CD4-positive, alpha-beta T cell treated with Interleukin-15 for 4 hours (primary cell): ENCODE results near the gene GOLGB1.
"Not testable (repeated sequence)": the region's sequence is repeated elsewhere in the genome, so short reads cannot be mapped to it uniquely, and the experiment has no call there.

Experiments
- DNase-seq: peaks from one replicate; pipeline ENCODE4 v3.0.0-alpha.2; 2020; ENCODE audit warnings: low spot score

GOLGB1 gene

DNA sequence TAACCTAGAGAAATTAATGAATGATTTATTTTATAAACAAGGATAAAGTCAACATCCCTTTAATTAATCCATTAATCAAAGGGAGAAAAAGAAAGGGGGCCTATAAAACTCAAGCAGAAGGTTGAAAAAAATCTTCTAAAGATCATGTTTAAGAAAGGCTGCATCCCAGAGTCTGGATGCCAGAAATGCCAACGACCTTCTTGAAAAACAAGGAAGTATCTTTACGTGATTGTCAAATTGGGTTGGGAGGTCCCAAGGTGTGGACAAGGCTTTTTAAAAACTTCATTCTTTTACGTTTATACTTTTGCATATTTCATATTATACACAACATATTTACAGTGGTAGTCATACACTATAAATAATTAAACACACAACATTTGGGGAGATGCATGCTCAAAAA is 1.6 kb downstream of the GOLGB1 start:
- DNase-seq = no peak

DNA sequence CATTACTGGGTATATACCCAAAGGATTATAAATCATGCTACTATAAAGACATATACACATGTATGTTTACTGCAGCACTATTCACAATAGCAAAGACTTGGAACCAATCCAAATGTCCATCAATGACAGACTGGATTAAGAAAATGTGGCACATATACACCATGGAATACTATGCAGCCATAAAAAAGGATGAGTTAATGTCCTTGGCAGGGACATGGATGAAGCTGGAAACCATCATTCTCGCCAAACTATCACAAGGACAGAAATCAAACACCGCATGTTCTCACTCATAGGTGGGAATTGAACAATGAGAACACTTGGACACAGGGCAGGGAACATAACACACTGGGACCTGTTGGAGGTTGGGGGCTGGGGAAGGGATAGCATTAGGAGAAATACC is 6.4 kb downstream of the GOLGB1 start:
- DNase-seq = not testable (repeated sequence)

DNA sequence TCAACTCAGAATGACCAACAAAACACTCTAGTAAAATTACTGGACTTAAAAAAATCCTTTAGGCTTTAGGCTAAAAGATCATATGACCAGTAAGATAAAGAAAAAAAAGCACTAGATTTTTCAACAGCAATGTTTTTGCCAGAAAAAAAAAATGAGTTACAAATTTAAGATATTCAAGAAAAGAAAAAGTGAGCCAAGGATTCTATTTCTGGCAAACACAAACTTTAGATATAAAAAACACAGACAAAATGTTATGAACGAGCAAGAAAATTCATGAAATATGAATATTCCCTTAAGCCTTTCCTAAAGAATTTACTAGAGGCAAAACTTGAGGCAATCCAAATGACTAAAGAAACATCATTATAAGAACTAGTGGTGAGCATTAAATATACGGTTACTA is 8.6 kb downstream of the GOLGB1 start:
- DNase-seq = no peak

DNA sequence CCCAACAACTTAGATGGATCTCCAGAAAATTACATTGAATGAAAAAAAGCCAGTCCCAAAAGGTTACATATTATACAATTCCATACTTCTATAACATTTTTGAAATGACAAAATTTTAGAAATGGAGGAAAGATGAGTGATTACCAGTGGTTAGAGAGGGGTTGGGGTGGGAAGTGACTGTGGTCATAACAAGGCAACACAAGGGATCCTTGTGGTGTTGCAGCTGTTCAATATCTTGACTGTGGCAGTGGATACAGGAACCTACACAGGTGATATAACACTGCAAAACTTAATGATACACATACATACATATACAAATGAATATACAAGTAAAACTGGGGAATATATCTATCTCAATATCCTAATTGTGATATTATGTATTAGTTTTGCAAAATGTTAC is 9.6 kb downstream of the GOLGB1 start:
- DNase-seq = no peak

DNA sequence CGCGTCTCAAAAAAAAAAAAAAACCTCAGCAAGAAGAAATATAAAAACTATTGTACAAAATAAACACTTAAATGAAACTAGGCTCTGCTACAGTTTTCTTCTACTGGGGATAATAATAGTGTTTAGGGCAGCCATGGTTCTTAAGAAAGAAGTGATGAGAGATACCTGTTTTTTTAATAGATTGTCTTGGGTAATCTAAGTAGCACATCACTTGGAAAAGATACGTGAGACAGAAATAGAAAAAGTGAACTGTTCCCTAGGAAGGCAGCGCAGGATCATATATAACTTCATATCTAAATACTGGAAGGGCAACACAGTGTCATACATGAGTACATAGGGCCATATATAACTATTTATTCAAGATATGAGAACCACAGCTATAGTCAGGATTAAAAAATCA is 11.9 kb downstream of the GOLGB1 start:
- DNase-seq = no peak

DNA sequence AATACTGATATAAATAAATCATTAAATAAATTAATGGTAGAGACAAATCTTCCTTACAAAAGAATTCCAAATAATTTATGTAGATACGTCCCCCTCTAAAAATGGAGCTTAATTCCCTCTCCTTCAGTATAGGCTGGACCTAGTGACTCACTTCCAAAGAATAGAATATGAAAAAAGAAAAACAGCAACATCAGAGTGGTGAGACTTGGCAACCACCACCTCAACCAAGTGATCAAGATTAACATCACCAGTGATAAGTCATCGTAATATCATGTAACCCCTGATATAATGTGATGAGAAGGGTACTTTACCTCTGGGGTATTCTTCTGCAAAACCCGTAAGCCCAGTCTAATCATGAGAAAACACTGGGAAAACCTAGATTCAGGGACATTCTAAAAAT is 13.4 kb downstream of the GOLGB1 start:
- DNase-seq = no peak

DNA sequence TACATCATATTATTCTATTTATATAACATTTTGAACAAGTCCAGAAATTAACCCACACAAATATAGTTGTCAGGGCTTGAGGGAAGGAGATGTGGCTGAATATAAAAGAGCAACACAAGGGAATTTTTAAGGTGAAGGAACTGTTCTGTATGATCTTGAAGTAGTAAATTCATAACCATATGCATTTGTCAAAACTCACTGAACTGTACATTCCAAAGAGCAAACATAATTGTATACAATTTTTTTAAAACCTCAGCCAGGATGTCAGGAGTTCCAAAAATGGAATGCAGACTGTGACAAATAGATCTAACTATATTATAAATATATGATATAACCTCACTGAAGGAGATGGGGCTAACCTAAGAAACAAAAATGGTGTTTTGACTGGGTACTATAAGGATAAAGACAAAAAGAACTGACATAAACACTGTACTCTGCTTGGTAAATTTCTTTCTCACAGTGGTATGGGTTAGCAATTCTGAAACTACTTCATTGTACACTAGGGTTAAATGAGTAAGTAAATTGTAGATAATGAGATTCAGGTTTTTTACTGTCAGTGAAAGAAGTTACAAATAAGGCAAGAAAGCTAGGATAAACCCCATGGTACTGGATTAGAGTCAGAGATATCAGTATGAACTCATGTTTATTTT is 14.4 kb downstream of the GOLGB1 start:
- no peak for DNase-seq

DNA sequence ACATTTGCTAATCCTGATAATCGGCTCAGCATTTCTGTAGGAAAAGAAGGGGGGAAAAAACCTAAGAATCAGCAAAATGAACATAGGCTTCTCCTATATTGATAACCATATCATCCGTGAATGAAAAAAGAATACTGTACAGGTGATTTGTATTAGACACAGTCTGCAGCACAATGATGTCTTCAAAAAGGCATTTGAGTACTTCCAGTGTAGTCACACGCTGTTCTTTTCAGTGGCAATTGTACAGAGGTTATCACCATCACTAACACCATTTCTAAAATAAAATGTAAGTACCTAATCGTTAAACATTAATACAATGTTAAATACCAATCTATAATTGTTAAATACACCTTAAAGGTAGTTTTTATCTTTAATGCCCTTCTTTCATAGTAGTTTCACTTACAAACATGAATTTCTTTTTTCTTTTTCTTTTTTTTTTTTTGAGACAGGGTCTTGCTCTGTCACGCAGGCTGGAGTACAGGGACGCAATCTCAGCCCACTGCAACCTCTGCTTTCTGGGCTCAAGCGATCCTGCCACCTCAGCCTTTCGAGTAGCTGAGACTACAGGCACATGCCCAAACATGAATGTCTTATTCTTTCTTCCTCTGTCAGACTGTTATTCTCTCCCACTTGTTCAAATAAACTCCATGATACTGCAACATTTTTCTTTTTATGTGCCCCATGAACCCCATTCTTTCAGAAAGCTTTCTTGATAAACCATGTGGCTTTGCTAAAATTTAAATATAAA is 18.4 kb downstream of the GOLGB1 start:
- DNase-seq = no peak

DNA sequence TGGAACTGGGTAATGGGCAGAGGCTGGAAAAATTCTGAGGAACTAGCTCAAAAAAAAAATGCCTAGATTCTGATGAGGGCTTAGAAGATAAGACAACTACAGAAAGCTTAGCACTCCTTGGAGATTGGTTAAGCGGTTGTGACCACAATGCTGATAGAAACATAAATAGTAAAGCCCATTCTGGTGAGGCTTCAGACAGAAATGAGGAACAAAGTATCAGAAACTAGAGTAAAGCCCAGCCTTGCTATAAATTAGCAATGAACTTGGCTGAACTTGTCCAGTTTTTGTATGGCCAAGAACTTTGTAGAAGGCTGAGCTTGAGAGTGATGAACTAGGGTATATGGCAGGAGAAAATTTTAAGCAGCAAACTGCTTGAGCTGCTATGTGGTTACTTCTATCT is 25.4 kb downstream of the GOLGB1 start:
- DNase-seq = no peak

DNA sequence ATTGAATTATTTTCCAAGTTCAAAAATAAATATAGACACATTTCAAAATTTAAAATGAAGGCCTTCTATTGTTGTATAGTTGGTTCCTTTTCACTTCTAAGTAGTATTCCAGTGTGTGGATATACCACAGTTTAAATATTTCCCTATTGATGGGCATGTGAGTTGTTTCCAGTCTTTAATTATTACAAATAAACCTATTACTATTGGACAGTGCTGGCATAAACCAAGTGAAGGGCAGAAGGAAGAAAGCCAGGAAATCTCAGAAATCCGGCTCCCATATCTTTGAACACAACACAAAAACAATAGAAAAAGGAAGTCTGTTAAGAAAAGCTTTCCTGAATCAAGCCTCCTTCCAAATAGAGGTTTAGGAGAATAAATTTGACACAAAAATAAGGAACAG is 26.1 kb downstream of the GOLGB1 start:
- no peak for DNase-seq

DNA sequence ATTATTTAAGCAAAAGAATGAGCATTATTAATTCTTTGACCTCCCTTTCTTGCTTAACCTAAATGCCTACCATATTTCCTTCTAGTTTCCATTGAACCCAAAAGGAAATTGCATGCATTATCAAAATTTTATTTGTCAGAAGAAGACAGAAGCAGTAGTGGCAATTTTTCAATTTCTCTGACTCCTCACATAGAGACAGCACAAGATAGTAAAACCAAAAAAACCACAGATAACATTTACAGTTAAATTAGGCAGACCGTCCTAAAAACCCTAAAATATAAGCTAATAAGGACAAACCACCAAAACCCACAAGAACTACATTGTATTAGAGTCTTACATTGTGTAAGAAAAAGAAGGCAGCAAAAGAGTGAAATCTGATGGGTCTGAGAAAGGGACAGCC is 27.1 kb downstream of the GOLGB1 start:
- no peak for DNase-seq

DNA sequence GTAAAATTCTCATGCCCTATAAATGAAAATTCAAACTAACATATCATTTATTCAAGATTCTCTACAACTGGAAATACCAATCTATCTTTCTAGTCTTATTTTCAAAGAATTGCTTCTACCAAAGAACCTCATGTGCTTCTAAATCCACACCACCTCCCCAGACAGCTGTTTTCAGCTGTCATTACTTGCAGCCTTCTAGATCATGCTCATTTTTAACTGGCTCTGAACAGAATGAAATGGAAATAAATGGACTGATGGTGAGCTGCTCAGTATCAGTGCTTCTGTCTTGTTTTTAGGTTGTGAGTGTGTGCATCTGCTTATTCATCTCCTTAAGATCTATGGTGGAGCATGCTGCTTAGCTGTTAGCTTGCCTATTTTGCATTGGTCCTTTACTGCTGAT is 29.4 kb downstream of the GOLGB1 start:
- no peak for DNase-seq

DNA sequence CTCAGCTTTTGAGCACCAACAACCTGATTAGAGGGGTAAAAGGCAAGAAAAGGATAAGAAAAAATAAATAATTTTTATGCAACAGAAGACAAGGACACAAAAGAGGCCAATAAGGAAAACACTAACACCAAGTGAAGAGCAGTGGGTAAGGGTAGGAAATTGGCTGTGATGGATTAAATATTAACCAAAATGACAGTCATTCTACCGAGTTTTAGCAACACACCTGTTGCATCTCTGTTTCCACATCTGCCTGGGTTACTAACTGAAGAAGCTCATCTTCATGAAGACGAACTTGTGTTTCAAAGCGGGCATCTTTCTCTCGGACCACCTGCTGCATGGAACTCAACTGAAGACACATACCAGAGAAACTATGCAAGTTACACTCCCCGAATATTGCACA is 30.1 kb downstream of the GOLGB1 start:
- no peak for DNase-seq

DNA sequence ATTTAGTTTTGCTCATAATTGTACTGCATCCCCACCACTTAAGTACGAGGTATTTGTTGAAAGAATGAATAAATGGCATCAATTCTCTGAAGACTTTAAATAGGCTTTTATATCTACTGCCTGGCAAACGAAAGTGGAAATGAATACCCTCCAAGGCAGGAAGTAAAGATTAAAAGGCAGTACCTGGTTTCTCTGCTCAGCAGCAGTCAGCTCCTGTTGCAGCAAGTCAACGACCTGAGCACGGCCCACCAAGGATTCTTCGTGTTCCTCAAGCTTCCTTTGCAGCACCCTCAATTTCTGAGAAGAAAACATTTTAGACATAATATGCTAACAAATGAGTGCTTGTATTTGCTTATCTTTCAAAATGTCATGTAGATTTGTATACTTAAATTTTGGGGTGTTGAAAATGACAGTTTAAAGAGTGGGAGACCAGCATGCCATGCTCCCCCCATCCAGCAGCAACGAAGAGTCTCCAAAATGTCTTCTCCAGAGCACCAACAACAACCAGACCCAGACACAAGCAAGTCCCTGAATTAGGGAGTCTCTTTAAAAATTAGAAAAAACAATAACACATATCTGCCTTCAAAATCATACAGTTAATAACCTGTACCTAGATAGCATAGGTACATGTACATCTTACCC is 31.2 kb downstream of the GOLGB1 start:
- DNase-seq = peak; percentile 25

DNA sequence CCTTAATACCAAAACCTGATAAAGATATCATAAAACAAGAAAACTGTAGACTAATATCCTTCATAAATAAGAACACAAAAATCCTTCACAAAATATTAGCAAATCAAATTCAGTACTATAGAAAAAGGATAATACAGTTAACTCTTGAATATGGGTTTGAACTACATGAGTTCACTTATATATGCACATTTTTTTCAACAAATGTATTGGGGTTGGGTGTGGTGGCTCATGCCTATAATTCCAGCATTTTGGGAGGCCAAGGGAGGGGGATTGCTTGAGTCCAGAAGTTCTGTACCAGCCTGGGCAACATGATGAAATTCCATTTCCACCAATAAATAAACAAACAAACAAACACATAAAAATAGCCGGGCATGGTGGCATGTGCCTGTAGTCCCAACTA is 39.2 kb downstream of the GOLGB1 start:
- no peak for DNase-seq

DNA sequence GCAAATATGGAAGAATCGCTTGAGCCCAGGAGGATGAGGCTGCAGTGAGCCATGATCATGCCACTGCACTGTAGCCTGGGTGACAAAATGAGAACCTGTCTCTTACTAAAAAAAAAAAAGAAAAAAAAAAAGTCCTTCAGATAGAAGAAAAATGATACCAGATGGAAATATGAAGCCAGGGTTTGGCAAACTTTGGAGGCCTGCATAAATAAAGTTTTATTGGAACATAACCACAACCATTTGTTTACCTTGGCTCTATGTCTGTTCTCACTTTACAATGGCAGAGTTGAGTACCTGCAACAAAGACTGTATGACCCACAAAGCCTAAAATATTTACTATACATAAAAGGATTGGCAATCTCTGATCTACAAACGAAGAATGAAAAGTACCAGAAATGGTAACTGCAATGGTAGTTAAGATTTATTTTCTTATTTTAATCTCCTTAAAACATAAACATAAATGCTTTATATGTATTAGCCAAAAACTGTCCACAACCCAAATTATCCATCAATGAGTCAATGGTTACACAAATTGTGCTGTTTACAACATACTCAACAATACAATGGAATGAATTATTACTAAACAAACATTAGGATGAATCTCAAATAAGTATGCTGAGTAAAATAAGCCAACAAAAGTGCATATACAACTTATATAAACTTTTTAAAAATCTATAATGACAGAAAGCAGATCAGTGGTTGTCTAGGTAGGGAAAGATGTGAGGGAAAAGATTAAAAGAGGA is 41.8 kb downstream of the GOLGB1 start:
- no peak for DNase-seq

DNA sequence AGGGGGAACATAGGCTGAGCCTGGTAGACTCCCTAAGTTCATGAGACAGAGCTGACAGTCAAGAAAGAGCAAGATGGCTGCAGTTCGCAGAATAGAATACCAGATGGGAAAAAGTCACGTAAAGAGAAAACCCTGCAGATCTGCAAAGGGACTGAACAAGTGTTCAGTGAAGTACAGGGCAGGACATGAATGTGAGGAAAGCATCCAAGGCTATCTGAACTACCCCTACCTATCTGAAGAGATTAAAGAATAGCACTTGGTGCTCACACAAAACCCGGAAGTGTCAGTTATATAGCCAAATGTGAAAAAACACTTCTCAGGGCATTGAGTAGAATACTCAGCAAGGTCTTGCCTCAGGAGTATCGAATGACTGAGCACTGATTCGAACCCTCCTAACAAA is 44.0 kb downstream of the GOLGB1 start:
- no peak for DNase-seq

DNA sequence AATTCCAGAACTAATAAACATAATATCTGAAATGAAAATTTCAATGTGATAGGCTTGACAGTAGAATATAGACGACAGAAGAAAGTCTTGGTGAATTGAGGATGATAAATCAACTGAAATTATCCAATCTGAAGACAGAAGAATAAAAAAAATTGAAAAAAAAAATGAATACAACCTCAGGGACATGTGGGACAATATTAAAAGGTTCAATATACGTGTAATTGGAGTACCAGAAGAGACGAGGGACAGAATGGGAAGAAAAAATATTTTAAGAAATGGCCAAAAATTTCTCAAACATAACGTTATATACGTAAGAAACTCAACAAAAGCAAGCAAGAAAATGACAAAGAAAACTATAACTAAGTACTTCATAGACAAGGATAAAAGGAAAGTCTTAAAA is 45.6 kb downstream of the GOLGB1 start:
- DNase-seq = no peak

DNA sequence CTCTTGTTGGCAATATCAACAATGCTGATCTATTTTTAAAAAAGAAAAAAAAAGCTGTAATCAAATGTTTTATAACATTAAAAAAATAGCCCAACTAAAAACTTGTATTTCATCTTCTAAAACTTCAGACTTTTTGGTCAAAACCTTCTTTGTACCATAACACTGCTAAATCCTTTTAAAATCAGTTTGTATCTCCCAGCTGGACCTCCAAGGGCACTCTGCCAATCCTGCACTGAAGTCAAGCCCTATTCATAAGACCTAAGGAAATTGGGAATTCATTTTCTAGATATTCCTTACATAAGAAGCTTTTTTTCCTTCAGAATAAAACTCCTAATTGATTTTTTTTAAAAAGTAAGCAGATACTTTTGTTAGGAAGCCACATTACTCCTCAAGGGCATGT is 50.6 kb downstream of the GOLGB1 start:
- no peak for DNase-seq

DNA sequence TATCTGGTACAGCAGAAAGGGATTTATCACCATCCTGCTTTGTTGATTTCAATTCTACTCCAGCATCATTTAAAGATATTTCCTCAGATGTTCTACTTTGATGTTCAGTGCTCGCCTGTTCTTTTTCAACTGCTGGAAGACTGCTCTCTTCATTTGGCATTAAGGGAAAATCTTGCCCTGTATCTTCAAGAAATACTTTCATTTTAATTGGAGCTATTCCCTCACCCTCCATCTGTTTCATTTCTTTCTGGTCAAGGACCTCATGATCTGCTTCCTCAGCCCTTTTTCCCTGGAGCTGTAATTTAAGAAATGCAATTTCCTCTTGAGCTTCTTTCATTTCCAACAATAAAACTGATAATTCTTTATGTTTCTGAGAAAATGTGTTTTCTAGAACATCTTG is 51.1 kb downstream of the GOLGB1 start:
- DNase-seq = no peak

DNA sequence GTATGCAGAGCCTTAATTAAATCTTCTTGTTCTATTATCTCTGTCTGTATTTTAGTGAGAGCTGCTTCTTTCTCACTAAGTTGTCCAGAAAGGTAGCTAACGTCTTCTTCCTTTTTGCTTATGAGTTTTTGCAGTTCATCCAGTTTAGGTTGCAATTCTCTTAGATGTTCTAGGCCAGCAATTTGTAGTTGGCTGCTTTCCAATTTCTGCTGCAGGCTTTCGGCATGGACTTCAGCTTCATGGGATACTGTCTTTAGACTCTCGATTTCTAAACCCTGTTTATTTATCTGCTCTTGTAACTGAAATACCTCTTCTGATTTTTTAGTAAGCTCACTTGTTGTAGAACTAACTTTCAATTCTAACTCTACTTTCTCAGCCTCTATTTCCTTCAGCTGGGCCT is 53.4 kb downstream of the GOLGB1 start:
- no peak for DNase-seq

DNA sequence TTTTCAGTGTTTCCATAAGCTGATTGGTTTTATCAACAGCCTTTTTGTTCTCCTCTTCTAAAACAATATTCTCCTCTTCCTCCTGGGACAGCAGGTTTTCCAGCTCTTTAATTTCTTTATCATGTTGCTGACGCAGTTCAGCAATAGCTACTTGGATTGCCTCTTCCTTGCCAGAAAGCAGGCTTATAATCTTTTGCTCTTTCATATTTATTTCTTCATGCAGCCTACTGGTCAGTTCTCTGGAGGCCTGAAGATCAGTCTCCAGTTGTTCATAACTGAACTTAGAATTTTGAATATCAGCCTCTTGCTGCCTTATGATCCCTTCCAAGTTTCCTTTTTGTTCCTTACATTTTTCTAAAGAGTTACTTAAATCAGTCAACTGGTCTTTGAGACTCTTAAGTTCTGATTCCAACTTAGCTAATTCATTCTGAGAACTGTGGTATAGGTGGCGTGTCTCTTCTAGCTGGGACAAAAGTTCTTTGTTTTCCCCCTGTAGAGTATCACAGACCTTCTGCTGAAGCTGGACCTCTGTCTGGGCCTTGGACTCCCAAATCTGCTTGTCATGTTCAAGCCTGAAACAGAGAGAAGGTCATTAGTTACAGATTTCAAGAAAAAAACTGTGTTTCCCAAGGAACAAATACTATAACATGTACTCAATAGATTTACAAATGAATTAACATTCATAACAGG is 57.4 kb downstream of the GOLGB1 start:
- DNase-seq = no peak
